G401.6 (cell line): ENCODE results near the gene AP3S2.
"Not testable (repeated sequence)": the region's sequence is repeated elsewhere in the genome, so short reads cannot be mapped to it uniquely, and the experiment has no call there.

ENCODE experiments used
- FAIRE-seq: peaks from 2 replicates; lab custom pipeline; 2012; peaks lifted over from hg19 to GRCh38; lab: Jason Lieb, UNC

The AP3S2 gene

DNA sequence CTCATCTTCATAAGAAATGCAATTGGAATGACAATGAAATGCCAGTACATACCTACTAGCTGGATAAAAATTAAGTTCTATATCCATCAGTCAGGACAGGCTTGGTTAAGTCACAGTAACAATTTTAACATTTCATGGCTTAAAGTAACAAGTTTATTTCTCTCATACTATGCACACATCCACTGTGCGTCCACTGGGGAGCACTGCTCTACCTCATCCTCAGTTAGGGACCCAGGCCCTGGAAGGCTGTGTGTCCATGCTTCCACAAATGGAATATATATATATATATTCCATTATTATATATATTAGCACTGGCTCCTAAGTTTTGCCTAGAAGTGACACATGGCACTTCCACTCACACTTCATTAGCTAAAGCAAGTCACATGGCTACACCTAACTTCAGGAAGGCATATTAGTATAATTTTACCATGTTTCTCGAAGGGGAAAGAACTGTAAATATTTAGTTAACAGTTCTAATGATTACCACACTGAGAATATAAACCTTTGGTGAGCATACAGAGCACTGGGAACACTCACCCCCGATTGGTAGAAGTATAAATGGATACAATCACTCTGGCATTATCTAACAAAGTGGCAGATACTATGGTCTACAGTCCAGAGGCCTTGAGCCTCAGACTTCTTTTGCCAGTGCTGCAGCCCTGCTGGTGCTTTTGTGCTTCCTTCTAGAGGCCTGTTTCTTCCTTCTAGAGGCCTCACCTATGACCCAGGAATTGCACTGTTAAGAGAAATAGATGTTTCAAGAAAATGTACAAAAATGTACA is 28.6 kb downstream of the AP3S2 start:
- FAIRE-seq = no peak

DNA sequence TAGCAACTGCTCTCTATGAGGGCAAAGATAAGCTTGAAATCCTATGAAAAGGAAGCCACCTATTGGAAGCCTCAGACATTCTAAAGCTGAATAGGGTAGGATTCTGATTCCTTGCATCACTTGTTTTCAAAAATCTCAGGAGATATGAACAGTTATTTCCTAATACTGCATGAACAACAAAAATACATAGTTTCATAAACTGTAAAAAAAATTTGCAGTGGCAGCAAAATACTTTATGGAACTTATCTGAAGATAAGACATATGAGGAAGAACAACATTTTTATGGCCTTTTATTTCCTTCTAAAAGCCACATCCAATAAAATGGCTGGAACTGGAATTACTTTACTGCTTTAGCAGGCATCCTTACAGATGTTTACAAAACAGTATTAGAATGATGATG is 29.9 kb downstream of the AP3S2 start:
- FAIRE-seq = no peak

DNA sequence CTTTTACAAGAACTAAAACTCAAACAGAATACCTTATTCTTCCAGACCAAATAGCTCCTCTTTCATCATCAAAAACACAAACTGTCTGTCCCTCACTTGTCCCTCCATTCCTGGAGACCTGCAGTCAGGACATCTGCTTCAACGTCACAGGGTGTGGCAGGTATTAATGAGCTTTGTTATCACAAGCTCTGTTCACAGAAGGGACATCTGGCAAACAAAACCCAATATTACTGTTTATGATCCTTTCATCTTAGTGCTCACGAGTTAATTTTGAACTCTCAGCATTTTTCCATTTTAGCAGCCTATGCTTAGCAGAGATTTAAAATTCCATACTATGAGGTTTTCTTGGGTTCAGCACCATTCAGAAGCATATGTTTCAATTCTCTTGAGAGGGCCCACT is 32.9 kb downstream of the AP3S2 start:
- FAIRE-seq = no peak

DNA sequence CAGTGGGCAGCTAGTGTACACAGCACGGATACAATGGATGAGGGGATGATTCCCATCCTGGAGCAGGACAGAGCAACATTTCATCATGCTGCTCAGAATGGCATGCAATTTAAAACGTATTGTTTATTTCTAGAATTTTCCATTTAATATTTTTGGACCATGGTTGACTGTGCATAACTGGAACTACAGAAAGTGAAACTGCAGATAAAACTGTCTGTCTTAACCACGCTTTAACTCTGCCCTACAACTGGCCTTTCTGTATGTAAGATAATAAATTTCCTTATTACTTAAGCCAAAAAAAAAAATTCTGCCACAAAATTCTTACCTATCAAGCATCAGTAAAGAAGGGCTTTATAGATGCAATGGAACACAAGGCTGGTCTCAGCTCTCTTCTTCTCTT is 33.4 kb downstream of the AP3S2 start:
- FAIRE-seq = no peak

DNA sequence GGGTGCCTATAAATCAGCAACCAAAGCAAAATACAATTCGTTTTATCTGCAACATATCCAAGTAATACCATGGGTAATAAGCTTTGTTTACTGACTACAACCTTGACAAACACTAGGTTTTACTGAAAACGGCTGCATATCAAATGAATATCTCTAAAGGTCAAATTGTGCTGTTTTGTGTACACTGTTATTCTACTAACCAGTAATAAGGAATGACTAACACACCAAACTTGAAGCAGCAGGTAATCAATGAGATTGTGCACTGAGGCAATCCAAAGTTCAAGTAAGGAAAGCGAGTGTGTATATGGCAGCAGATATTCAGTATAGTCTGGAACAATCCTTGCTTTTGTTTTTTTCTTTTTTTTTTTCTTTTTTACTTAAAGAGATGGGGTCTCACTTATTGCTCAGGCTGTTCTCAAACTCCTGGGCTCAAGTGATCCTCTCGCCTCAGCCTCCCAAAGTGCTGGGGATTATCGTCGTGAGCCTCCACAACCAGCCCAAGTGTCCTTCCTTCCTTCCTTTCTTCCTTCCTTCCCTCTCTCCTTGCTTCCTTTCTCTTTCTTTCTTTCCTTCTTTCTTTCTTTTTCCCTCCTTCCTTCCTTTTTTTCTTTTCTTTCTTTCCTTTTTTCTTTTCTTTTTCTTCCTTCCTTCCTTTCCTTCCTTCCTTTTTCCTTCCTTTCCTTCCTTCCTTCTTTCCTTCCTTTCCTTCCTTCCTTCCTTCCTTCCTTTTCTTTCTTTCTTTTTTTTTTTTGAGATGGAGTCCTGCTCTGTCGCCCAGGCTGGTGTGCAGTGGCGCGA is 34.9 kb downstream of the AP3S2 start:
- FAIRE-seq = no peak

DNA sequence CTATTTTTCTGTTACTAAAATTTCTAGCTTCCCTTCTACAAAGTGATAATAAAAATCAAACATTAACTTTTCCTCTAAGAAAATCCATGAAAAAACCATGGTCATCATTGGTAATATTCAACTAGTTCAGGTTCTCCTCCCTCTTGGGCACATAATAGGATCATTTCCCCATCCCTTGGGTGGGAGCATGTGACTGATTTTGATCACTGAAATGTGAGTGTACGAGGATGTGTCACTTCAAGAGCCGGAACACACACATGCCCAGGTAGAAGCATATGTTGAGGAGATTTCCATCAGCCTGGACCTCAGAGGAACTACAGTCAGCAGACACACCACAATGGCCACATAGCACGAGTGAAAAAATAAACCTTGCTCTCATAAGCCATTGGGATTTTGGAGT is 36.1 kb downstream of the AP3S2 start:
- FAIRE-seq = no peak

DNA sequence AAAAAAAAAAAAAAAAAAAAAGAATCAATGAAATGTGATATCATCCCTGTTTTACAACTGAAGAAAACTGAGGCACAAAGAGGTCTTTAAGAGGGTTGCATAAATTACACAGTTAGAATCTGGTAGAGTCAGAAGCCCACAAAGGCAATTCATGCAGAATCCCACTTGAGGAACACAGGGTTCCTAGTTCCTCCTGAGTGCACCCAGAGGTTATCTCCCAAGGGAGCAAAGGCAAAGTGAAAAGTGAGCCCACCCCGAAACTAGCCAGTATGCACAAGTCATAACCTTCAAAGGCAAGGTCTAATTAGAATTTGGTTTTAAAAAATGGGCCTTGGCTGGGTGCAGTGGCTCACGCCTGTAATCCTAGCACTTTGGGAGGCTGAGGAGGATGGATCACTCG is 37.8 kb downstream of the AP3S2 start:
- FAIRE-seq = no peak

DNA sequence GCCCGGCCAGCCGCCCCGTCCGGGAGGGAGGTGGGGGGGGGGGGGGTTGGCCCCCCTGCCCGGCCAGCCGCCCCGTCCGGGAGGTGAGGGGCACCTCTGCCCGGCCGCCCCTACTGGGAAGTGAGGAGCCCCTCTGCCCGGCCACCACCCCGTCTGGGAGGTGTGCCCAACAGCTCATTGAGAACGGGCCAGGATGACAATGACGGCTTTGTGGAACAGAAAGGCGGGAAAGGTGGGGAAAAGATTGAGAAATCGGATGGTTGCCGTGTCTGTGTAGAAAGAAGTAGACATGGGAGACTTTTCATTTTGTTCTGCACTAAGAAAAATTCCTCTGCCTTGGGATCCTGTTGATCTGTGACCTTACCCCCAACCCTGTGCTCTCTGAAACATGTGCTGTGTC is 38.9 kb downstream of the AP3S2 start:
- FAIRE-seq = not testable (repeated sequence)

DNA sequence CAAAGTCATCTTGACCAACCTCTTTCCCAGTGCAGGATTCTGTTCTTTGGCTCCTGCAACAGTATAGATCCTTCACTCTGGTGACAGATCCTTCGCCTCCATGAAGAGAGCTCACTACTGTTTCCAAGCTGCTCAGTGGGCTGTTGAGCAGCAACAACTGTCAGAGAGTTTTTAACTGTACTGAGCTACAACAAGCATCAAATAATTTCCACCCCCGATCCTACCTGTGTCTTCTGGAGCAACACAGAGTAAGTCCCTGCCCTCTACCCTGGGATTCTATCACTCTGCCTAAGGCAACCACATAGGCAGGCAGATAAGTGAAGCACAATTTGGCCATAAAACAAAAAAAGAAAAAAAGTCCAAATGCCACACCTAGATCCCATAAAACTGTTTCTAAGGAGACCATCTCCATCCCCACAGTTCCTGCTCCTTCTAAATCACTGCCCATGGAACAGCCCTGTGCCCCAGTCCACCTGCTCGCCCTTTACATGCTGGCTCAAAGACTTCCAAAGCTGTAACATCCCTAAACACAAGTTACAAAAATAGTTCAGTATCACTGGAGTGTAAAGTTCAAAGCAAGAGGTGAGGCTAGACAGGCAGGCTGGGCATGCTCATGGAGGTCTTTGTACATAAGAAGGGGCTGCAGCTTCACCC is 41.3 kb downstream of the AP3S2 start:
- no peak for FAIRE-seq

DNA sequence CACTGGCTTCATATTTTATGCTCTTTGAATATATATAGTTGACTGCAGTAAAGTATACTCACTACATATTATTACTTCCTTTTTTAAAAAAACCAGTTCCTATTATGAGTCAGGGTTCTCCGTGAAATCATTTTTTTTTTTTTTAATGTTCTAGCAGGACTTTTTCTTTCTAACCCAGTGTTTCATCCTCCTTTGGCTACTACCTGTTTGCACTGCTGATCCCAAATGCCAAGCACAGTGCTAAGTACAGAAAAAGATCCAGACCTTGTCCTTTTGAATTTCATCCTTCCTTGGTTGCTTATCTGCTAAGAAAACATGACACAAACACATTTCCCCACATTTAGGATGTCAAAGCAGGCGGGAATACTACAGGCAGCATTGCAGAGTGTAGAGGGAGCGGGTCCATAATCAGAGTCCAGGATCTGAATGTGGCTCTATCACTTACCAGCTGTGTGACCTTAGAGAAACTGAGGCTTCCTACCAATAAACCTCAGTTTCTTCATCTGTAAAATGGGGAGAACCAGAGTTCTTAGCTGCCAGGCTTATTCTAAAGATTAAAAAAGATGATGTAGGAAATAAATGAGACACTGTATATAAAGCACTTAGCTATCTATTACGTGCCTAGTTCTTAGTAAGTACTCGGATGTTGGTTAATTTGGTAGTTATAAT is 42.0 kb downstream of the AP3S2 start:
- no peak for FAIRE-seq

DNA sequence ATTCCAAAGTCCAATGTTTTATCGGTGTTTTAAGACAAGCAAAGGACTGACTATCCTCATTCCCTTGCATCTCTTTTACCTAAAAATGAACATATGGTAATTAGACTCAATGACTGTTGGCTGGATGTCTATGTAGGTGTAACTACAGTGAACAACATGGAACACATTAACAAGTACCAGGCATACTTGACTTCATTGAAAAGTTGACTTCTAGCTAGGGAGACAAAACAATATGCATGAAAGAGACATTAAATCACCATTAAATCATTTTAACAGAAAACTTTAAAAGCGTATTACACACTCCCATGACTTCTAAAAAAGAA is 44.9 kb downstream of the AP3S2 start:
- FAIRE-seq = no peak

DNA sequence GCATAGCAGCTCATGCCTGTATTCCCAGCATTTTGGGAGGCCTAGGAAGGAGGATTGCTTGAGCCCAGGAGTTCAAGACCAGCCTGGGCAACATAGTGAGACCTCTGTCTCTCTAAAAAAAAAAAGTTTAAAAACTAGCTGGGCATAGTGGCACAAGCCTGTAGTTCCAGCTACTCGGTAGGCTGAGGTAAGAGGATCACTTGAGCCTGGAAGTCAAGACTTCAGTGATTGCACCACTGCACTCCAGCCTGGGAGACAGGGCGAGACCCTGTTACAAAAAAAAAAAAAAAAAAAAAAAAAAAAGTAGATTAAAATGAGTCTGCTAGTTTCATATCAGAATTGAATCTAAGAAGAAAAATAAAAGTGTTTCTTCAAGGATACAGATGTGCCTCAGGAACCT is 46.7 kb downstream of the AP3S2 start:
- no peak for FAIRE-seq

DNA sequence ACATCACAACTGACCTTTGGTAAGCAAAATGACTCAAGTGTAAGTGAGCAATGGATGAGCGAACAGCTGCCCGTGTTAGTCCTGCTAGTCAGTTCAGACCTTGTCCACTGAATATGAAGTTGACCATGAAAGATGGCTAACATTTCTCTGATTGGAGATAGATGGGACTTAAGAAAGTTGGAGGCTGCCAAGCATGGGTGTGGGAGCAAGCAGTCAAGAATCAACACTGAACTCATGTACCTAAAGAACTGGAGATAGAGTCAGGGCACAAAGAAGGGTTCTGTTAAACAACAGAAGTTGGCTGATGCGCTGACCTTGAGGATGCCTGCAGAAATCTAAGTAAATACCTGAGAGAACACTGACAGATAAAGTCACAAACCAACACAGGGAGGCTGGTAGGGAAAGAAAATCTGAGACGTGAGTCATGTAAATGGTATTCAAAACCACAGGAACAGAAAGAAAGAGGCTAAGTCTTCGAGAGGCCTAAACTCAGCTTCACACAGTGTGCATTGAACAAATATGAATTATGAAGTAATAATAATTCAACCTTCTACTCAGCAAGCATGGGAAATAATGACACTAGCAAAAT is 48.4 kb downstream of the AP3S2 start:
- no peak for FAIRE-seq

DNA sequence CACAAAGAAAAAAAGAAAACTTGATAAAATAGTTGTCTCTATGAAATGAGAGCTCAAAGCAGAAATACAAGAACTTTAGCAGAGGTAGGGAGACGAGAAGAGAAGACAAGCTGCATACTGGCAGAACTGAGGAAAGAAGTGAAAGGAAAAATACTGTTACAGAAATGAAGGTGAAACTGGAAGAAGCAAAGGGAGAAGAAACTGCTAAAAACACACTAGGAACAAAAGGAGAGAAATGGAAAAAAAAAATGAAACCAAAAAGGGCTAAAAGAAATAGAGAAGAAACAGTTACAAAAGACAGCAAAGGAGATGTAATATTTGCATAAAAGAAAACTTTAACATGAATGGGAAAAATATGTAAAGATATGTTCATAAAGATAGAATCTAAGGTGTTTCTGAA is 51.8 kb downstream of the AP3S2 start:
- FAIRE-seq = no peak

DNA sequence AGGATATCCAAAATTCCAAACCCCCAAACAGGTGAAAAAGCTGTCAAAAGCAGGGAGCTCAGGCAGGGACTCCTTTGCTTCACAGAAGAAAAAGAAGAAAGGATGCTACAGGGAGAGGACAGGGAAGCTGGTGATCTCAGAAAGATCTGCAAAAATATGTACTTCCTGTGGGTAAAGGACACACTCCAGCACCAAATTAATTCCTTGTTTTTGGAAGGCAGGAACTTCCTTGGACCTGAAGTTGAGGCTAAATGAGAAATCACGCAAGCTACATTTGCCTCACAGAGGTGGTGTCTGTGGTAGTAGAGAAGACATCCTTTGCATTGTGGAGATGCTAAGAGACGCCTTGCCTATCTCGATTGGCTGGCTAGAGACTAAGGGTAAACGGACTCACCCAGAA is 52.5 kb downstream of the AP3S2 start:
- no peak for FAIRE-seq

DNA sequence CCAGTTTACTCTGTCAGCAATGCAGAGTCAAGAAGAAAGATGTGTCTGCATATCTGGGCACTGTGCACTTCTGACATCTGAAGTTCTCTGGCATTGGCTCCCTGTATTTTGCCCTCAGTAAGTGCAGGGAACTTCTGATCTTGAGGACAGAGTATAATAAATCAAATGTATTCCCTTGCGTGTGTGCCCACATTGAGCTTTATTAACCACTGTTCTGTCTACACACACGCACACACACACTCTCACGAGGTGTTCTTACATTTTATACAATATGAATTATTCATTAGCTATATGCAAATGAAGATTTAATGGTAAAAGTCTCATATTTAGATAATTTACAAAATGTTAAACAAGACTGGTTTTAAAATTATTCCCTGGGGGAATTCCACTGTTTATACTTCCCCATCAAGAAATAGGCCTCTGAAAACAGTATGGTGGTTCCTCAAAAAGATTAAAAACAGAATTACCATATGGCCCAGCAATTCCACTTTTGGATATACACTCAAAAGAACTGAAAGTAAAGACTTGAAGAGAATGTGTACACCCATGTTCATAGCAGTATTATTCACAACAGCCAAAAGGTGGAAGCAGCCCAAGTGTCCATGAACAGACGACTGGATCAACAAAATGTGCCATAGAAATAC is 54.5 kb downstream of the AP3S2 start:
- FAIRE-seq = no peak

DNA sequence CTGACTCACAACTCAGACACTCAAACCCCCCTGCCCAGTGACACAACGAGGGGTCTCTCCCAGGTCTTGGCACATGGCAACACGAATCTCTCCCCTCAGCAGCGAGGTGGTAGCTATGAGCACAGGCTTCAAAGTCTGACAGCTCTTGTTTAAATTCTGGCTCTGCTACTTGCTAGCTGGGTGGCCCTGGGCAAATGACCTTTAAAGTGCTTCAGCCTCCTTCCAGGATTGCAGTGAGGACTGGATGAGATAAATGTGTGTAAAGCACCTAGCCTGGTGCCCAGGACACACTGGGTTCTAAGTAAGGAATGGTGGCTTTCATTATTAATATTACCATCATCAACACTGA is 56.0 kb downstream of the AP3S2 start:
- FAIRE-seq = no peak

DNA sequence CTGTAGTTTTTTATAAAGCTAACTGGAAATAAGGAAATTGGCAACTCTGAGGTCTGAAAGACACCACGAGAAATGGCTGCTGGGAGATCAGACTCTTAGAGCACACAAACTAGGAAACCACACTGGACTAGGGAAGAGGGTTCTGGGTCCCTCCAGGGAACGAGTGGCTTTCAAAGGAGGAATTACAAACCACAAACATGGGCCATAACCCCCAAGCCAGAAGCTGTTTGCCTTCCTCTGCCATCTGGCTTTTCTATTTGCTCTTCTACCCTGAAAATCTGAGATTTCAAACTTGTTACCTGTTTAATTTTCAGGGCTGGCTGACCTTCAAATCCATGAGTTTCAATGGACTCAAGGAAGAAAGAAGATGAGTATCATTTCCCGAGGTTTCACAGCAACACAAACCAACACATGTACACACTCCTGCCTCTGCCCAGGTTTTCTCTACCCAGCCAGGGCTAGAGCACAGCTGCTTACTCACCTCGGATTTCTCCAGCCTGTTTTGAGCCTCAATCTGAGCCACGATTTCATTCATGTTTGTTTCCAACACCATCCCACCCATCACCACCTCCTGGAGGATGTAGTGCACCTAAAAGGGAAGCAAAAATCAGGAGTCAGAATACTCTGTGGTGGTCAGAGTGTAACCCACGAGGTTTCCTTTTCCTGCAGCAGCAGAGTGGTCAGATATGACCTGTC is 56.5 kb downstream of the AP3S2 start:
- no peak for FAIRE-seq

DNA sequence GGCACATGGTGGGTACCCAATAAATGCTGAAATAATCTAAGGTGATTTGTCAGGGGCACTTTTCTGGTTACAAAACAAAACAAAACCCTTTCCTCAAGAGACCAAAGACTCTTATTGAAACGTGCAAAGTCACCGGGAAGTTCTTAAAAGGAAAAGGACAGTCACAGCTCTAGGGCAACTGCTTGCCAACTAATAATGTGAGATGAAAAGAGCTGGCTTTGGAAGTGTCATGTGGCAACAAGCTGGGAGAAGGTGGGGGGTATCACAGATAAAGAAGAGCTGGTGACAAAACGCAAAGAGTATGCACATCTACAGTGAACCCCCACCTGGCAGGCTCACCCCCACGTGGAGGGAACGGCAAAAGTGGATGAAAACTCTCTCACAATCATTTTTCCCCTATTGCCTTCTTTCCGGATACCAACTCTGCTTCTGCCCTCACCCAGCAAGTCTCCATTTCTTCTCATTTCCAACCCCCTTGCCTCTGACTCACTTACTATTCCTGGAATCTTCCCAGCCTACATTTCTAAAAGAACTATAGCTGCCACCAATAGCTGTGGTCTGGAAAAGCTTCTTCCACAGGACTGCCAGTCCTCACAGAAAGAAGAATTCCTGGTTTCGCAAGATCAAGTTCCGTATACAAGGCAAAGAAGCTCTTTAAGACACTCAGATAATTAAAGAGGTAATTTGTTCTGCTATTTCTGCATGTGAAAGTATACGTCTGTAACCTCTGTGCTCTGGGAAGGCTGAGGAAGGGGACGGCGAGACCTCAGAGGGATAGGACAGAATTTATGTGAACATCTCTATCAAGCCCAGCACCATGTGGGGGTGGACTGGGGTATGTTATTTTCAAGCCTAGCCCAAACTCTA is 57.3 kb downstream of the AP3S2 start:
- FAIRE-seq = no peak

DNA sequence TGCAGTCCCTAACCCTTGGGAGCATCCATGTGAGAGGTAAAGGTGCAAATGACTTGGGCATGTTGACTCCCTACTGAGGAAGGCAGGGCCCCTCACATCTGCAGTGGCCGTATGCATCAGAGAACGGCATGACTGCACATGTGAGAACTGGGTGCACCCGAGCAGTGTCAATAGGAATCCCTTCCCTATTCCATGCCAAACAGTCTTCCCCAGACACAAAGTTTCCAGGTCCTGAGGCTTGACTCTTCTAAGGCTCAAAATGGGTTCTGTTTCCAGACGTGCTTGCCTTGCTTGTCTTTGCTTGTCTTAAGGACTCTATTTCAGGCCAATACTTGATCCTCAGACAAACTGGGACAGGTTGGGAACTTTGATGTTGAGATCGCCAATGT is 58.6 kb downstream of the AP3S2 start:
- FAIRE-seq = no peak
